Karpas-422 (cell line): Measurements from ENCODE around the gene SLC1A4. TPM values are rescaled to one million over a fixed set of nuclear protein-coding genes. Genes with fewer than 3 reads are reported as not detected.

Source experiments
- DNase-seq: peaks from one replicate; pipeline ENCODE4 v3.0.0-alpha.2; 2015
- H2AFZ ChIP-seq: fragments of 200-600 bp; sonication (generic); 2 replicates; pipeline ENCODE4 v1.6.1; 2014; ENCODE audit warnings: antibody characterized with exemption, low read length, mixed read lengths
- H3K27ac ChIP-seq: fragments of 200-600 bp; sonication (generic); 2 replicates; pipeline ENCODE4 v1.5.1; 2014; ENCODE audit warnings: mild to moderate bottlenecking, low read length, moderate library complexity
- H3K27me3 ChIP-seq: fragments of 200-600 bp; sonication (generic); 2 replicates; pipeline ENCODE4 v1.6.1; 2014; ENCODE audit warnings: low read length, mixed read lengths
- H3K36me3 ChIP-seq: fragments of 200-600 bp; sonication (generic); 2 replicates; pipeline ENCODE4 v1.6.1; 2014; ENCODE audit warnings: low read length, mixed read lengths; ENCODE audit not compliant: insufficient read depth
- H3K4me1 ChIP-seq: fragments of 200-600 bp; sonication (generic); 2 replicates; pipeline ENCODE4 v1.6.1; 2014; ENCODE audit warnings: mild to moderate bottlenecking, low read length, mixed read lengths
- H3K4me2 ChIP-seq: fragments of 200-600 bp; sonication (generic); 2 replicates; pipeline ENCODE4 v1.6.1; 2014; ENCODE audit warnings: low read length, low read depth, mild to moderate bottlenecking; ENCODE audit not compliant: poor library complexity, severe bottlenecking
- H3K4me3 ChIP-seq: fragments of 200-600 bp; sonication (generic); 2 replicates; pipeline ENCODE4 v1.5.1; 2014; ENCODE audit warnings: mild to moderate bottlenecking, antibody characterized with exemption, low read length, mixed read lengths
- H3K79me2 ChIP-seq: fragments of 200-600 bp; sonication (generic); 2 replicates; pipeline ENCODE4 v1.6.1; 2014; ENCODE audit warnings: mild to moderate bottlenecking, low read length, mixed read lengths
- H3K9ac ChIP-seq: fragments of 200-600 bp; sonication (generic); 2 replicates; pipeline ENCODE4 v1.6.0; 2014; ENCODE audit warnings: low read length
- H3K9me2 ChIP-seq: fragments of 200-600 bp; sonication (generic), shearing (Covaris generic); replicated peaks from 2 replicates; pipeline ENCODE4 v1.6.0; 2014; ENCODE audit warnings: mild to moderate bottlenecking, low read length, moderate library complexity; ENCODE audit not compliant: insufficient read depth
- H3K9me3 ChIP-seq: fragments of 300-700, 200-600 bp; sonication (generic); 2 replicates; pipeline ENCODE4 v1.6.1; 2014; ENCODE audit warnings: low read length, mixed read lengths
- H4K20me1 ChIP-seq: fragments of 200-600 bp; sonication (generic); 2 replicates; pipeline ENCODE4 v1.6.1; 2014; ENCODE audit warnings: mild to moderate bottlenecking, antibody characterized with exemption, low read length, low read depth; ENCODE audit not compliant: insufficient read depth
- total RNA-seq: library from RNA; depleted of rRNA; stranded (reverse); fragments of >200 nt; shearing (Covaris generic); gene quantifications from 2 replicates; pipeline ENCODE4 v1.2.3, GENCODE V29; 2014; ENCODE audit warnings: low replicate concordance

The SLC1A4 gene
- total RNA-seq, 1 experiment from 2014 or later, result 114 TPM

GRCh38 chr2:65067806-65068553, 78.8 kb downstream of the SLC1A4 start:
- no peak overlapping the region for H3K27ac ChIP-seq

GRCh38 chr2:65069439-65069824, 80.2 kb downstream of the SLC1A4 start:
- no peak overlapping the region for H3K4me3 ChIP-seq
- H3K4me1 ChIP-seq, result peaks cover 25% of the 10 kb centered on the region
- H3K36me3 ChIP-seq, result peaks cover 30% of the 10 kb centered on the region
- no peak overlapping the region for H3K4me2 ChIP-seq
- DNase-seq, result no peak
- no peaks in the 10 kb centered on the region for H3K9me3 ChIP-seq
- H3K27me3 ChIP-seq, result no peaks in the 10 kb centered on the region
- no peak overlapping the region for H3K27ac ChIP-seq
- H3K79me2 ChIP-seq, result peaks cover 50% of the 10 kb centered on the region
- no peaks in the 10 kb centered on the region; the same call in 1 of the 2 replicates for H4K20me1 ChIP-seq
- H3K9me2 ChIP-seq, result no peaks in the 10 kb centered on the region
- H3K9ac ChIP-seq, result no peak overlapping the region
- no peak overlapping the region for H2AFZ ChIP-seq

More at GRCh38 chr2:65067806-65068553, 78.8 kb downstream of the SLC1A4 start:
- Histone ChIP-seq H3K4me2 (no peak overlapping the region), H3K36me3 (peaks cover 18% of the 10 kb centered on the region), H4K20me1 (peaks cover 5% of the 10 kb centered on the region; the same call in 1 of the 2 replicates), H3K79me2 (peaks cover 64% of the 10 kb centered on the region), H3K9me2 (no peaks in the 10 kb centered on the region), H3K9ac (no peak overlapping the region), H3K4me3 (no peak overlapping the region), H3K27me3 (no peaks in the 10 kb centered on the region), H2AFZ (no peak overlapping the region), H3K4me1 (peaks cover 39% of the 10 kb centered on the region), H3K9me3 (no peaks in the 10 kb centered on the region)
- no peak for DNase-seq

- Histone ChIP-seq H3K79me2 (peaks cover 46% of the 10 kb centered on the region), H3K9me2 (no peaks in the 10 kb centered on the region), H2AFZ (no peak overlapping the region), H3K9me3 (no peaks in the 10 kb centered on the region), H3K27ac (0 out of 2 replicates have a peak overlapping the region, but pooled peaks have one; percentile 3), H3K4me3 (no peak overlapping the region), H3K4me1 (peaks cover 16% of the 10 kb centered on the region), H3K36me3 (peaks cover 36% of the 10 kb centered on the region), H3K27me3 (no peaks in the 10 kb centered on the region), H3K9ac (no peak overlapping the region), H4K20me1 (no peaks in the 10 kb centered on the region; the same call in 1 of the 2 replicates), H3K4me2 (no peak overlapping the region)
- no peak for DNase-seq
Measured at GRCh38 chr2:65070172-65070830, 81.1 kb downstream of the SLC1A4 start.

GRCh38 chr2:65070856-65071255, 81.7 kb downstream of the SLC1A4 start:
- Histone ChIP-seq H3K9me2 (no peaks in the 10 kb centered on the region), H3K4me2 (no peak overlapping the region), H3K27ac (0 out of 2 replicates have a peak overlapping the region, but pooled peaks have one; percentile 3), H3K27me3 (no peaks in the 10 kb centered on the region), H3K36me3 (peaks cover 40% of the 10 kb centered on the region), H3K9ac (no peak overlapping the region), H3K4me3 (no peak overlapping the region), H3K79me2 (peaks cover 40% of the 10 kb centered on the region), H4K20me1 (no peaks in the 10 kb centered on the region; the same call in 1 of the 2 replicates), H3K4me1 (peaks cover 11% of the 10 kb centered on the region), H2AFZ (no peak overlapping the region), H3K9me3 (no peaks in the 10 kb centered on the region)
- DNase-seq, result no peak

- H3K9ac ChIP-seq, result no peak overlapping the region
- no peaks in the 10 kb centered on the region for H3K9me2 ChIP-seq
- no peaks in the 10 kb centered on the region for H3K27me3 ChIP-seq
- H3K27ac ChIP-seq, result no peak overlapping the region
- H4K20me1 ChIP-seq, result no peaks in the 10 kb centered on the region; the same call in 1 of the 2 replicates
- H3K9me3 ChIP-seq, result no peaks in the 10 kb centered on the region
- no peak overlapping the region for H3K4me2 ChIP-seq
- H3K79me2 ChIP-seq, result peaks cover 36% of the 10 kb centered on the region
- peaks cover 9% of the 10 kb centered on the region; the same call in 1 of the 2 replicates for H3K4me1 ChIP-seq
- peaks cover 40% of the 10 kb centered on the region for H3K36me3 ChIP-seq
- no peak overlapping the region for H3K4me3 ChIP-seq
- no peak overlapping the region for H2AFZ ChIP-seq
- DNase-seq, result no peak
Measured at GRCh38 chr2:65071499-65072180, 82.4 kb downstream of the SLC1A4 start.

- no peak overlapping the region for H3K9ac ChIP-seq
- H3K27ac ChIP-seq, result no peak overlapping the region
- H3K27me3 ChIP-seq, result no peaks in the 10 kb centered on the region
- H3K9me3 ChIP-seq, result no peaks in the 10 kb centered on the region
- H3K9me2 ChIP-seq, result no peaks in the 10 kb centered on the region
- H2AFZ ChIP-seq, result no peak overlapping the region
- H3K36me3 ChIP-seq, result peaks cover 43% of the 10 kb centered on the region
- H3K4me2 ChIP-seq, result no peak overlapping the region
- H3K4me1 ChIP-seq, result peaks cover 9% of the 10 kb centered on the region; the same call in 1 of the 2 replicates
- H4K20me1 ChIP-seq, result no peaks in the 10 kb centered on the region; the same call in 1 of the 2 replicates
- peak; percentile 68 for DNase-seq
- H3K4me3 ChIP-seq, result no peak overlapping the region
- H3K79me2 ChIP-seq, result peaks cover 29% of the 10 kb centered on the region
Measured at GRCh38 chr2:65072181-65072970, 83.2 kb downstream of the SLC1A4 start.
